DND-41 (cell line): ENCODE data around the gene UBTD1.

Experiments
- ATAC-seq: fragments of 200-7000 bp; cut with Tn5 transposase; 3 replicates; pipeline ENCODE4 v1.9.1; 2021; ENCODE audit warnings: low read depth; ENCODE audit not compliant: insufficient read depth
- DNase-seq: peaks from one replicate; pipeline ENCODE4 v3.0.0-alpha.2; 2020
- H2AFZ ChIP-seq: 2 replicates; pipeline ENCODE4 v1.6.0; 2012; ENCODE audit warnings: low read depth, low read length
- H3K27ac ChIP-seq: 2 replicates; pipeline ENCODE4 v1.5.1; 2012; ENCODE audit warnings: low read length, inconsistent platforms
- H3K27me3 ChIP-seq: fragments of 200-600 bp; sonication (generic); 2 replicates; pipeline ENCODE4 v1.6.0; 2012; ENCODE audit warnings: low read length, mild to moderate bottlenecking, inconsistent platforms; ENCODE audit not compliant: insufficient read depth, poor library complexity
- H3K36me3 ChIP-seq: 2 replicates; pipeline ENCODE4 v1.5.1; 2012; ENCODE audit warnings: low read length, inconsistent platforms; ENCODE audit not compliant: insufficient read depth
- H3K4me1 ChIP-seq: 2 replicates; pipeline ENCODE4 v1.5.1; 2012; ENCODE audit warnings: mild to moderate bottlenecking, low read length; ENCODE audit not compliant: insufficient read depth
- H3K4me2 ChIP-seq: 2 replicates; pipeline ENCODE4 v1.6.0; 2012; ENCODE audit warnings: mild to moderate bottlenecking, moderate library complexity, low read length, inconsistent platforms; ENCODE audit not compliant: insufficient read depth
- H3K4me3 ChIP-seq, 2 experiments: fragments of 200-600 bp in 1 of 2; shearing (Covaris generic) in 1 of 2; 2 replicates each; pipeline ENCODE4 v1.5.1; 2012 to 2016; ENCODE audit warnings: inconsistent platforms in 2 of 2, low read length in 2 of 2, mild to moderate bottlenecking in 2 of 2, low read depth in 1 of 2, moderate library complexity in 1 of 2
- H3K79me2 ChIP-seq: 2 replicates; pipeline ENCODE4 v1.6.0; 2012; ENCODE audit warnings: low read length, inconsistent platforms; ENCODE audit not compliant: insufficient read depth
- H3K9ac ChIP-seq: 2 replicates; pipeline ENCODE4 v1.6.0; 2012; ENCODE audit warnings: low read depth, mild to moderate bottlenecking, inconsistent platforms, low read length, moderate library complexity
- H3K9me3 ChIP-seq: 2 replicates; pipeline ENCODE4 v1.5.1; 2012; ENCODE audit warnings: low read length, moderate library complexity, mild to moderate bottlenecking, inconsistent platforms; ENCODE audit not compliant: insufficient read depth, severe bottlenecking
- H4K20me1 ChIP-seq: 2 replicates; pipeline ENCODE4 v1.6.0; 2012; ENCODE audit warnings: low read length; ENCODE audit not compliant: insufficient read depth
- CTCF ChIP-seq: IDR thresholded peaks from 2 replicates; pipeline ENCODE4 v1.5.1; 2012; ENCODE audit warnings: borderline replicate concordance, low read length, moderate library complexity, mild to moderate bottlenecking; ENCODE audit not compliant: poor library complexity, severe bottlenecking; ENCODE audit errors: extremely low read depth
- EZH2 ChIP-seq: IDR thresholded peaks from 3 replicates; pipeline ENCODE4 v1.6.1; 2012; ENCODE audit warnings: borderline replicate concordance, low read depth, mild to moderate bottlenecking, moderate library complexity, low read length, inconsistent platforms; ENCODE audit not compliant: severe bottlenecking

The UBTD1 gene

GRCh38 chr10:97503406-97503805 is 4.7 kb downstream of the UBTD1 start:
- H3K9me3 ChIP-seq = no peaks in the 10 kb centered on the region
- peaks cover 11% of the 10 kb centered on the region for H3K4me1 ChIP-seq
- H3K27me3 ChIP-seq = peaks cover 38% of the 10 kb centered on the region
- H3K27ac ChIP-seq = no peak overlapping the region
- TF ChIP-seq EZH2 (no peak), CTCF (no peak)
- peaks cover 11% of the 10 kb centered on the region; the same call in 1 of the 2 replicates for H4K20me1 ChIP-seq
- DNase-seq (no peak), ATAC-seq (no peak)
- no peaks in the 10 kb centered on the region for H3K36me3 ChIP-seq
- no peak overlapping the region for H3K4me3 ChIP-seq
- no peak overlapping the region for H2AFZ ChIP-seq
- no peak overlapping the region for H3K9ac ChIP-seq
- H3K4me2 ChIP-seq = no peak overlapping the region
- no peaks in the 10 kb centered on the region for H3K79me2 ChIP-seq

GRCh38 chr10:97505152-97505551 is 6.4 kb downstream of the UBTD1 start:
- no peak for DNase-seq
- Histone ChIP-seq H4K20me1 (0 out of 2 replicates have a peak, but pooled peaks cover 4% of the 10 kb centered on the region), H3K79me2 (no peaks in the 10 kb centered on the region)

GRCh38 chr10:97506199-97506991 is 7.7 kb downstream of the UBTD1 start:
- H3K9me3 ChIP-seq = no peaks in the 10 kb centered on the region
- TF ChIP-seq EZH2 (no peak), CTCF (no peak)

More at GRCh38 chr10:97505152-97505551, 6.4 kb downstream of the UBTD1 start:
- no peak for ATAC-seq
- no peak overlapping the region for H3K4me3 ChIP-seq
- no peak overlapping the region for H2AFZ ChIP-seq
- no peak overlapping the region for H3K9ac ChIP-seq
- H3K9me3 ChIP-seq = no peaks in the 10 kb centered on the region
- no peaks in the 10 kb centered on the region for H3K4me1 ChIP-seq
- H3K36me3 ChIP-seq = no peaks in the 10 kb centered on the region
- TF ChIP-seq CTCF = no peak
- no peak for TF ChIP-seq EZH2
- H3K27ac ChIP-seq = no peak overlapping the region
- H3K4me2 ChIP-seq = no peak overlapping the region
- peaks cover 28% of the 10 kb centered on the region for H3K27me3 ChIP-seq

More at GRCh38 chr10:97506199-97506991, 7.7 kb downstream of the UBTD1 start:
- Histone ChIP-seq H3K4me2 (no peak overlapping the region), H4K20me1 (no peaks in the 10 kb centered on the region), H3K27ac (no peak overlapping the region), H2AFZ (no peak overlapping the region), H3K27me3 (peaks cover 18% of the 10 kb centered on the region), H3K4me1 (no peaks in the 10 kb centered on the region), H3K36me3 (no peaks in the 10 kb centered on the region), H3K9ac (no peak overlapping the region), H3K4me3 (no peak overlapping the region), H3K79me2 (no peaks in the 10 kb centered on the region)
- DNase-seq (no peak), ATAC-seq (no peak)
